ENCODE data around the gene DAAM2.

Gene DAAM2

GRCh38 chr6:39924283-39924682 is 132.1 kb downstream of the DAAM2 start:
- DNase-seq (ENCODE audit: low read depth, low spot score), result no peak
- in situ Hi-C loops (cut with HindIII; ENCODE audit: low sequenced_read_pairs), result no loop called here

GRCh38 chr6:39925191-39925930 is 133.2 kb downstream of the DAAM2 start:
- H3K4me3 ChIP-seq (ENCODE audit: low read depth, low read length), result no peak overlapping the region
- in situ Hi-C loops (cut with HindIII; ENCODE audit: low sequenced_read_pairs), result no loop called here
- no peak for TF ChIP-seq CTCF (IDR thresholded peaks at IDR 0.05; ENCODE audit: low read depth, low read length)
- DNase-seq (ENCODE audit: low read depth, low spot score), result no peak

More at GRCh38 chr6:39924283-39924682, 132.1 kb downstream of the DAAM2 start:
- H3K4me3 ChIP-seq (ENCODE audit: low read depth, low read length), result no peak overlapping the region
- no peak for TF ChIP-seq CTCF (IDR thresholded peaks at IDR 0.05; ENCODE audit: low read depth, low read length)

- no peak for DNase-seq (ENCODE audit: low read depth, low spot score)
- no peak for TF ChIP-seq CTCF (IDR thresholded peaks at IDR 0.05; ENCODE audit: low read depth, low read length)
- in situ Hi-C loops (cut with HindIII; ENCODE audit: low sequenced_read_pairs), result no loop called here
- no peak overlapping the region for H3K4me3 ChIP-seq (ENCODE audit: low read depth, low read length)
Measured at GRCh38 chr6:39925931-39926290, 133.7 kb downstream of the DAAM2 start.

GRCh38 chr6:39926668-39927067 is 134.5 kb downstream of the DAAM2 start:
- H3K4me3 ChIP-seq (ENCODE audit: low read depth, low read length), result no peak overlapping the region
- in situ Hi-C loops (cut with HindIII; ENCODE audit: low sequenced_read_pairs), result no loop called here
- no peak for TF ChIP-seq CTCF (IDR thresholded peaks at IDR 0.05; ENCODE audit: low read depth, low read length)
- no peak for DNase-seq (ENCODE audit: low read depth, low spot score)

- H3K4me3 ChIP-seq (ENCODE audit: low read depth, low read length), result no peak overlapping the region
- in situ Hi-C loops (cut with HindIII; ENCODE audit: low sequenced_read_pairs), result no loop called here
- DNase-seq (ENCODE audit: low read depth, low spot score), result peak; percentile 38
- TF ChIP-seq CTCF (IDR thresholded peaks at IDR 0.05; ENCODE audit: low read depth, low read length), result no peak
Measured at GRCh38 chr6:39927159-39927558, 135.0 kb downstream of the DAAM2 start.

GRCh38 chr6:39929039-39929732 is 137.0 kb downstream of the DAAM2 start:
- no peak for DNase-seq (ENCODE audit: low read depth, low spot score)
- TF ChIP-seq CTCF (IDR thresholded peaks at IDR 0.05; ENCODE audit: low read depth, low read length), result no peak
- in situ Hi-C loops (cut with HindIII; ENCODE audit: low sequenced_read_pairs), result no loop called here
- H3K4me3 ChIP-seq (ENCODE audit: low read depth, low read length), result no peak overlapping the region
